ENCODE results near the gene PPFIBP2.

Gene PPFIBP2

DNA sequence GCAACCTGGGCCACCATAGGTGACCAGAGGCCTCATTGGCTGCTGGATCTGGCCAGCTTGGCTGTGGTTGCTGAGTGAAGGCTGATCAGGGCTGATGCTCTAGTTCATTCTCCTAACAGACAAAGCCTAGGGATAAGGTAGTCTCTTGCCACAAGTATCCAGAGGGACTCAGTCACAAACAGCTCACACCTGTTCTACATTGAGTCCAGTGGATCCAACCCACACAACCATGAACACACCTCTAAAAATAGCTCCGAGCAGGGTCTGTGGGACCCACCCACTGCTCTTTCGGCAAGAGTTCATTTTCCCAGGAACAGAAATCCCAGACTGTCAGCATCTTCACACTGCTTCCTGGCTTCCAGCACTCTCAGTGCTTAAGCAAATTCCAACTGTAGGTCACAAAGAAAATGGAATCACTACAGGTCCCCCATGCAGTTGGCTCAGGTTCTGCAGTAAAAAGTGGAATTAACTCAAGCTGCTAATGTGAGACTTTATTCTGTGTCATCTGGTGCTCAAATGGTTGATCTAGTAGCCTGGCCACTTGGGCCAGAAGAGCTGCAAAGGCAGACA is 67.3 kb downstream of the PPFIBP2 start:
- DNase-seq (ENCODE audit: low spot score), result no peak
- in situ Hi-C loops (cut with MboI; ENCODE audit: low sequenced_read_pairs, unreplicated experiment), result no loop called here
- TF ChIP-seq CTCF (IDR thresholded peaks at IDR 0.05; ENCODE audit: borderline replicate concordance, control extremely low read depth, extremely low read depth, insufficient read depth, missing control alignments), result no peak

GRCh38 chr11:7582338-7582985 is 68.7 kb downstream of the PPFIBP2 start:
- DNase-seq (ENCODE audit: low spot score), result no peak
- in situ Hi-C loops (cut with MboI; ENCODE audit: low sequenced_read_pairs, unreplicated experiment), result no loop called here
- TF ChIP-seq CTCF (IDR thresholded peaks at IDR 0.05; ENCODE audit: borderline replicate concordance, control extremely low read depth, extremely low read depth, insufficient read depth, missing control alignments), result no peak

DNA sequence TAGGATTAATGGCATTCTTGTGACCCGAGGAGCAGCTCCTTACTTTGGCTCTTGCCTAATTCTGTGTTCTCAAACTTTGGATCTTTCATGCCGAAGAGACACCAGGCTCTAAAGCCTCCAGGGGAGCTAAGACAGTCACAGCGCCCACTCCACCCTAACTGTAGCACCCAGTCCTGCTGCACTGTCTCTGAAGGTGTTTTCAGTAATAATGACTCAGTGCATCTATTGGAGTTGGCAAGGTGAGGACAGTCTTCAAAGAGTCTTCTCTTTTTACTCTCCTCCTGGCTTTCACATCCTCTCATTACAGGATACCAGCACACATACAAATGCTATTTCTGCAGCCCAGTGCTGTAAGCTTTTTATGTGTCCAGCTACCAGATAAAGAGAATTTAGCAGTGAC is 69.4 kb downstream of the PPFIBP2 start:
- TF ChIP-seq CTCF (IDR thresholded peaks at IDR 0.05; ENCODE audit: borderline replicate concordance, control extremely low read depth, extremely low read depth, insufficient read depth, missing control alignments), result no peak
- DNase-seq (ENCODE audit: low spot score), result no peak
- in situ Hi-C loops (cut with MboI; ENCODE audit: low sequenced_read_pairs, unreplicated experiment), result no loop called here

- TF ChIP-seq CTCF (IDR thresholded peaks at IDR 0.05; ENCODE audit: borderline replicate concordance, control extremely low read depth, extremely low read depth, insufficient read depth, missing control alignments), result no peak
- in situ Hi-C loops (cut with MboI; ENCODE audit: low sequenced_read_pairs, unreplicated experiment), result no loop called here
Measured at GRCh38 chr11:7584910-7585309, 71.1 kb downstream of the PPFIBP2 start.

GRCh38 chr11:7585816-7586215 is 72.0 kb downstream of the PPFIBP2 start:
- in situ Hi-C loops (cut with MboI; ENCODE audit: low sequenced_read_pairs, unreplicated experiment), result no loop called here
- no peak for DNase-seq (ENCODE audit: low spot score)
- no peak for TF ChIP-seq CTCF (IDR thresholded peaks at IDR 0.05; ENCODE audit: borderline replicate concordance, control extremely low read depth, extremely low read depth, insufficient read depth, missing control alignments)

More at GRCh38 chr11:7584910-7585309, 71.1 kb downstream of the PPFIBP2 start:
- DNase-seq (ENCODE audit: low spot score), result no peak

DNA sequence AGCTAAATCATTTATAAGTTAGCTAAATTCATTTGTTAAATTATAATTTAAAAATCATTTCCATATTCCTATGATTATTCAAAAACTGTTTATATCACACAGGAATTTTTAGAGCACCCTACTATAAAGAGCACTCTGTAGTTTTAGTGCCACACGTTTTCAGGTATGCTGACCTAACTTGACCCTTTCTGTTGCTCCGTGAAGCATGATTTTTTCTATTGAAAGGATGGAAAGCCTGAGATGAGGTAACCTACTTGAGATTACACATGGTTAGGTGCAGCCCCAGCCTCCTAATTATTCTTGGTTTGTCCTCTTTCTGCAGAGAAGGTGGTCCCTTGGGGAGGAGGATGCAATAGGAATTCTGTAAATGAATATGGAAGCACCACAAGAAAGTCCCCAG is 72.6 kb downstream of the PPFIBP2 start:
- TF ChIP-seq CTCF (IDR thresholded peaks at IDR 0.05; ENCODE audit: borderline replicate concordance, control extremely low read depth, extremely low read depth, insufficient read depth, missing control alignments), result no peak
- no peak for DNase-seq (ENCODE audit: low spot score)
- in situ Hi-C loops (cut with MboI; ENCODE audit: low sequenced_read_pairs, unreplicated experiment), result no loop called here
